NT2/D1 (cell line): ENCODE data around the gene PLAA.

Source experiments
- SUZ12 ChIP-seq: IDR thresholded peaks from 2 replicates; pipeline ENCODE4 v1.6.1; 2011; ENCODE audit not compliant: insufficient read length, insufficient read depth; ENCODE audit errors: extremely low read depth
- YY1 ChIP-seq: IDR thresholded peaks from 2 replicates; pipeline ENCODE4 v1.6.1; 2011; ENCODE audit not compliant: insufficient read length, insufficient read depth
- ZNF274 ChIP-seq: IDR thresholded peaks from 2 replicates; pipeline ENCODE4 v1.6.1; 2011; ENCODE audit warnings: mild to moderate bottlenecking, low read depth, low read length

GRCh38 chr9:26955921-26956859, 9.1 kb upstream of the PLAA start, which contains the start of gene IFT74:
- TF ChIP-seq ZNF274, result no peak
- no peak for TF ChIP-seq SUZ12
- no peak for TF ChIP-seq YY1
